ENCODE measurements around the gene PHF11. TPM values are rescaled to one million over a fixed set of nuclear protein-coding genes. Genes with fewer than 3 reads are reported as not detected.
"Not testable (repeated sequence)": the region's sequence is repeated elsewhere in the genome, so short reads cannot be mapped to it uniquely, and the experiment has no call there.

PHF11 gene
- total RNA-seq, 4 donors from 2014 or later = 26.1 to 86.5 (median 35.3) TPM

DNA sequence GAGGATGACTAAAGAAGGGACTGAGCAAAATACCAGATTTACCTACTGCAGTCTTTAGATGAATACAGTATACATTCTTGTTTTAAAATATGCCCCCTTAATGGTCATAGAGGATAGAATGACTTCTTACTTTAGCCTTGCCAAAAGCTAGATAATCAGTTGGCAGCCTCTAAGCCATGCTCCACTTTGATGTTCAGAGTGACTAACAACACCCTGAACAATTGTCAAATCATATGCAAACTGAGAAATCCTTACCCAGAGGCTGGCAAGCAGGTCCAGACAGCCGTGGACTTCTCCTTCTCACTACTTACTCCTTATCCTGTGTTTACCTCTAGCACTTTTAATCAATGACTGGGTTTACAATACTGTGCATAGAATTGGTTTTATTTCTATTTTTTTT is 23.6 kb upstream of the PHF11 start:
- no peak overlapping the region for H3K4me3 ChIP-seq
- peaks cover 59% of the 10 kb centered on the region for H3K36me3 ChIP-seq
- no peak for DNase-seq (ENCODE audit: low spot score in 2 of 2)
- no peaks in the 10 kb centered on the region for H3K27me3 ChIP-seq
- no peaks in the 10 kb centered on the region for H3K4me1 ChIP-seq
- WGBS = 44% methylated on average over 1 of the region's 1 CpG
- H3K27ac ChIP-seq = no peak overlapping the region
- no peaks in the 10 kb centered on the region for H3K9me3 ChIP-seq
- TF ChIP-seq, protein P1, sequence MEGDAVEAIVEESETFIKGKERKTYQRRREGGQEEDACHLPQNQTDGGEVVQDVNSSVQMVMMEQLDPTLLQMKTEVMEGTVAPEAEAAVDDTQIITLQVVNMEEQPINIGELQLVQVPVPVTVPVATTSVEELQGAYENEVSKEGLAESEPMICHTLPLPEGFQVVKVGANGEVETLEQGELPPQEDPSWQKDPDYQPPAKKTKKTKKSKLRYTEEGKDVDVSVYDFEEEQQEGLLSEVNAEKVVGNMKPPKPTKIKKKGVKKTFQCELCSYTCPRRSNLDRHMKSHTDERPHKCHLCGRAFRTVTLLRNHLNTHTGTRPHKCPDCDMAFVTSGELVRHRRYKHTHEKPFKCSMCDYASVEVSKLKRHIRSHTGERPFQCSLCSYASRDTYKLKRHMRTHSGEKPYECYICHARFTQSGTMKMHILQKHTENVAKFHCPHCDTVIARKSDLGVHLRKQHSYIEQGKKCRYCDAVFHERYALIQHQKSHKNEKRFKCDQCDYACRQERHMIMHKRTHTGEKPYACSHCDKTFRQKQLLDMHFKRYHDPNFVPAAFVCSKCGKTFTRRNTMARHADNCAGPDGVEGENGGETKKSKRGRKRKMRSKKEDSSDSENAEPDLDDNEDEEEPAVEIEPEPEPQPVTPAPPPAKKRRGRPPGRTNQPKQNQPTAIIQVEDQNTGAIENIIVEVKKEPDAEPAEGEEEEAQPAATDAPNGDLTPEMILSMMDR (IDR thresholded peaks at IDR 0.05) = no peak
- TF ChIP-seq POLR2AphosphoS5 (IDR thresholded peaks at IDR 0.05) (no peak), EP300 (IDR thresholded peaks at IDR 0.05) (no peak), POLR2A (IDR thresholded peaks at IDR 0.05) (no peak)

GRCh38 chr13:49476529-49476928 is 19.2 kb upstream of the PHF11 start:
- Histone ChIP-seq H3K27ac (no peak overlapping the region), H3K4me3 (no peak overlapping the region), H3K27me3 (no peaks in the 10 kb centered on the region), H3K36me3 (peaks cover 69% of the 10 kb centered on the region), H3K9me3 (no peaks in the 10 kb centered on the region), H3K4me1 (no peaks in the 10 kb centered on the region)
- DNase-seq (ENCODE audit: low spot score in 2 of 2) = no peak
- TF ChIP-seq EP300 (IDR thresholded peaks at IDR 0.05) (no peak), POLR2A (IDR thresholded peaks at IDR 0.05) (no peak), POLR2AphosphoS5 (IDR thresholded peaks at IDR 0.05) (no peak)
- TF ChIP-seq, protein P1 (IDR thresholded peaks at IDR 0.05) = no peak
- 88% methylated on average over 7 of the region's 7 CpGs for WGBS

- Histone ChIP-seq H3K9me3 (no peaks in the 10 kb centered on the region), H3K36me3 (peaks cover 60% of the 10 kb centered on the region), H3K27me3 (no peaks in the 10 kb centered on the region), H3K4me3 (no peak overlapping the region), H3K27ac (no peak overlapping the region), H3K4me1 (no peaks in the 10 kb centered on the region)
- DNase-seq (ENCODE audit: low spot score in 2 of 2) = no peak
- TF ChIP-seq POLR2AphosphoS5 (IDR thresholded peaks at IDR 0.05) (no peak), EP300 (IDR thresholded peaks at IDR 0.05) (no peak), POLR2A (IDR thresholded peaks at IDR 0.05) (no peak)
- TF ChIP-seq, protein P1 (IDR thresholded peaks at IDR 0.05) = no peak
- 43% methylated on average over 5 of the region's 5 CpGs for WGBS
These were observed 14.0 kb upstream of the PHF11 start for GRCh38 chr13:49481788-49482187.

DNA sequence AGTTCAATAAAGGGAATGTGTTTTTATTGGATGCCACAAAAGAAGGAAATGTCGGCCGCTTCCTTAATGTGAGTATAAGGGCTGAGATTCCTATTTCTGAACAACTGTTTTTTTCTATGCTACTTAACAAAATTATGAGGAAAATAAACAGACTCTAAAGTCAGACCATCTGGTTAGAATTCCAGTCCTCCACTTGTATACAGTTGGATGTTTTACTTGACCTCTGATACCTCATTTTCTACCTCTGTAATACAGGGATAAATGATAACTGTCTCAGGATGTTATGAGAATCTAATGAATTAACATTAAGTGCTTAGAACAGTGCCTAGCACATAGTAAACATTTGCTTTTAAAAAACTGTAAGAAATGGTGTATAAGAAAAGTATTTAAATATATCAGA is 7.2 kb upstream of the PHF11 start:
- Histone ChIP-seq H3K36me3 (peaks cover 31% of the 10 kb centered on the region), H3K27ac (no peak overlapping the region), H3K4me1 (no peaks in the 10 kb centered on the region), H3K4me3 (no peak overlapping the region), H3K9me3 (no peaks in the 10 kb centered on the region), H3K27me3 (no peaks in the 10 kb centered on the region)
- TF ChIP-seq, protein P1 (IDR thresholded peaks at IDR 0.05) = no peak
- TF ChIP-seq POLR2AphosphoS5 (IDR thresholded peaks at IDR 0.05) = no peak
- no peak for TF ChIP-seq EP300 (IDR thresholded peaks at IDR 0.05)
- TF ChIP-seq POLR2A (IDR thresholded peaks at IDR 0.05) = no peak
- no peak for DNase-seq (ENCODE audit: low spot score in 2 of 2)
- 87% methylated on average over 2 of the region's 2 CpGs for WGBS

GRCh38 chr13:49494645-49495044 is 1.1 kb upstream of the PHF11 start:
- peaks cover 18% of the 10 kb centered on the region for H3K4me1 ChIP-seq
- H3K27me3 ChIP-seq = no peaks in the 10 kb centered on the region
- no peak for TF ChIP-seq EP300 (IDR thresholded peaks at IDR 0.05)
- TF ChIP-seq, protein P1 (IDR thresholded peaks at IDR 0.05) = no peak
- TF ChIP-seq POLR2AphosphoS5 (IDR thresholded peaks at IDR 0.05) = no peak
- no peak for TF ChIP-seq POLR2A (IDR thresholded peaks at IDR 0.05)
- DNase-seq (ENCODE audit: low spot score in 2 of 2) = no peak
- 37% methylated on average over 2 of the region's 2 CpGs for WGBS
- peaks cover 3% of the 10 kb centered on the region for H3K36me3 ChIP-seq
- peak overlapping the region; percentile 64 for H3K4me3 ChIP-seq
- H3K27ac ChIP-seq = peak overlapping the region; percentile 93
- H3K9me3 ChIP-seq = no peaks in the 10 kb centered on the region

DNA sequence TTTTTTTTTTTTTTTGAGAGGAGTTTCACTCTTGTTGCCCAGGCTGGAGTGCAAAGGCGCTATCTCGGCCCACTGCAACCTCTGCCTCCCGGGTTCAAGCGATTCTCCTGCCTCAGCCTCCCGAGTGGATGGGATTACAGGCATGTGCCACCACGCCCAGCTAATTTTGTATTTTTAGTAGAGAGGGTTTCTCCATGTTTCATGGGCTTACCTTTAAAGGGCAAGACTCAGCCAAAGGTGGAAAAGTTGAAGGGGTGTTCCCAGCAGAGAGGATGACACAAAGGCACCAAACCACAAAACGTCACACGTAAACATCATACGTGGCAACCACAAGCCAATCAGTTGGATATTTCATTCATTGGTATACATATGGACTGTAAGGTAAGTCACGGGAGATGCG is 1.1 kb downstream of the PHF11 start:
- not testable (repeated sequence) for H3K9me3 ChIP-seq; DNase-seq (ENCODE audit: low spot score in 2 of 2); H3K36me3 ChIP-seq; H3K27me3 ChIP-seq
- Histone ChIP-seq H3K4me1 (peaks cover 24% of the 10 kb centered on the region), H3K4me3 (peak overlapping the region; percentile 64), H3K27ac (peak overlapping the region; percentile 93)
- 61% methylated on average over 11 of the region's 11 CpGs for WGBS

Data from suprapubic skin (tissue), 4 donors.